M059J (cell line): ENCODE results near the gene SFSWAP. TPM values are rescaled to one million over a fixed set of nuclear protein-coding genes. Genes with fewer than 3 reads are reported as not detected.
"Not testable (repeated sequence)": the region's sequence is repeated elsewhere in the genome, so short reads cannot be mapped to it uniquely, and the experiment has no call there.

ENCODE experiments used
- DNase-seq: peaks from one replicate; pipeline ENCODE4 v3.0.0-alpha.2; 2012; ENCODE audit warnings: low read depth
- total RNA-seq: library from RNA; depleted of rRNA; stranded (reverse); fragments of >200 nt; shearing (Covaris generic); gene quantifications from 2 replicates; pipeline ENCODE4 v1.2.3, GENCODE V29; 2014

The SFSWAP gene
- total RNA-seq, 1 experiment from 2014 or later = 24.1 TPM

DNA sequence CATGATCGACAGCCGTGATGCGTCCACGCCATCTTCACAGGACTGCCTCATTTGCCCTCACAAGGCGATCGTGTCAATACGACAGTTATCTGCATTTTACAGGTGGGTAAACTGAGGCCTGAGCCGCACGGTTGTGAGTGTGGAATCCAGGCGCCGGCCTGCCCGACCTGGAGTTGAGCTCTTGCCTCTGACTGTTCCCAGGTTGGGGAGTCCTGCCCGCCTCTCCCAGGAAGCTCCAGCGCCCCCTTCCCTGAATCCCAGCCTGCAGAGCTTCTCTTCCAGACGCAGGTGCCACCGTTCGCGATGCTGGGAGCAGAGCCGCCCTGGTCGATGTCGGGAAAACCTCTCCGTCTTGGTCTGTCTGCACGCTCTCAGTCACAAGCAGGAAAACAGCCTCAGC, 31.1 kb upstream of the SFSWAP start:
- DNase-seq = not testable (repeated sequence)

- not testable (repeated sequence) for DNase-seq
Observed at GRCh38 chr12:131680392-131681256, 30.3 kb upstream of the SFSWAP start.

GRCh38 chr12:131681257-131681620, 29.7 kb upstream of the SFSWAP start:
- DNase-seq = no peak

DNA sequence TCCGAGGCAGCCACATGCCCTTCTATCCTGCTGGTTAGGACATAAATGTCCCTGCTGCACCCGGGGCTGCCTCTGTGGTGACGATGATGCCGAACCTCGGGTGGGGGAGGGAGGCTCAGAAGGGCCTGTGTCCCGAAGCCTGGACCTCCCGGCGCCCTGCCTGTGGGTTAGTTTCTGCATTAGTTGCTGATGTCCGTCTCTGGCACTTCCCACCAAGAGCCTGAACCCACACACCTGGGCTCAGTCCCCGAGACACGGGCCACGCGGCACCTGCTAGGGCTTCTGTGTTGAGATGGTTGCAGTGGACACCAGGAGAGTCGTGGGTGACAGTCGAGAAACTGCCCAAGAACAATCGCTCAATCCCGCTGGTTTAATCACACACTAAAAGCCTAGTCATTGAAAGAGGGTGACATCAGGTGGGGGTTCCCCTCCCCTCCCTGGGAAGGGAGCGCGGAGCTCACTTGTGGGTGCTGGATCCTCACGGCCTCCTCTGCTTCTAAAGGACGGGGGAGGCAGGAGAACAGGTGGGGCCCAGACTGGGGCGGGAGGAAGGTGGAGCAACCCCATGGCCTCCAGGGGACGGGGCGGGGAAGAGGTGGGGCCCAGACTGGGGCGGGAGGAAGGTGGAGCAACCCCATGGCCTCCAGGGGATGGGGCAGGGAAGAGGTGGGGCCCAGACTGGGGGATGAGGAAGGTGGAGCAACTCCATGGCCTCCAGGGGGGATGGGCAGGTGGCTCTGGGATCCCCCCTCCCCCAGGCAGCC, 29.0 kb upstream of the SFSWAP start:
- not testable (repeated sequence) for DNase-seq

- no peak for DNase-seq
Observed at GRCh38 chr12:131682510-131682895, 28.4 kb upstream of the SFSWAP start.

- DNase-seq = no peak
Observed at GRCh38 chr12:131683266-131684014, 27.4 kb upstream of the SFSWAP start.

DNA sequence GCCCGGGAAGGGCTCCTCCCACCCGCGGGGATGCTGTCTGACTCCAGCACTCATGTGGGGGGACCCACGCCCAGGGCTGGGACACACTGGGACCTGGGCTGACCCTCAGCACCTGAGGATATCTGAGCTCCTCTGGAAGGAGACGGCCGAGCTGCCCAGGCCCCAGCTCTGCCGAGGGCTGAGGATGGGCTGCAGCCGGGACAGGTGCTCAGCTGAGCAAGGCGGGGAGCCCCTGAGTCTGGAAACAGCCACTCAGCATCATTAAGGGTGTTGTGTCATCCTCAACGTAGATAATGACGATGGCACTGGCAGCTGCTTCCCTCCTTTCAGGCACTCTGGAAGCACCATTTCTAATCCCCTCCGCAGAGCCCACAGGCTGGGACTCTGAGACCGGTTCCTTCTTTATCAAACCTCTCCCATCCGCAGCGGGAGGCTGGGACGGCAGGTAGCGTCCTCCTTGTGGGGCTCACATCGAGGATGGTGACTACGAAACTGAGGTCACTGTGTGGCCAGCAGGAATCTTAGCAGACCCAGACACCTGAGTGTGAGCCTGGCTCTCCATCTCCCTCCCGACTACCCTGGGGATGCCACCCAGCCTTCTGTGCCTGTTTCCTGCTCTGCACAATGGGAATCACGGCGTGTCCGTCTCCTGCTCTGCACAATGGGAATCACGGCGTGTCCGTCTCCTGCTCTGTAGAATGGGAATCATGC, 26.7 kb upstream of the SFSWAP start:
- no peak for DNase-seq

- DNase-seq = no peak
Observed at GRCh38 chr12:131687346-131688125, 23.4 kb upstream of the SFSWAP start.

GRCh38 chr12:131688131-131688844, 22.6 kb upstream of the SFSWAP start:
- DNase-seq = no peak

DNA sequence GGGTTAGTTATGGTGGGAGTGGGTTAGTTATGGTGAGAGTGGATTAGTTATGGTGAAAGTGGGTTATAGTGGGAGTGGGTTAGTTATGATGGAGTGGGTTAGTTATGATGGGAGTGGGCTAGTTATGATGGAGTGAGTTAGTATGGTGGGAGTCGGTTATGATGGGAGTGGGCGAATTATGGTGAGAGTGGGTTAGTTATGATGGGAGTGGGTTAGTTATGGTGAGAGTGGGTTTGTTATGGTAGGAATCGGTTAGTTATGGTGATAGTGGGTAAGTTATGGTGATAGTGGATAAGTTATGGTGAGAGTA, 22.1 kb upstream of the SFSWAP start:
- no peak for DNase-seq

DNA sequence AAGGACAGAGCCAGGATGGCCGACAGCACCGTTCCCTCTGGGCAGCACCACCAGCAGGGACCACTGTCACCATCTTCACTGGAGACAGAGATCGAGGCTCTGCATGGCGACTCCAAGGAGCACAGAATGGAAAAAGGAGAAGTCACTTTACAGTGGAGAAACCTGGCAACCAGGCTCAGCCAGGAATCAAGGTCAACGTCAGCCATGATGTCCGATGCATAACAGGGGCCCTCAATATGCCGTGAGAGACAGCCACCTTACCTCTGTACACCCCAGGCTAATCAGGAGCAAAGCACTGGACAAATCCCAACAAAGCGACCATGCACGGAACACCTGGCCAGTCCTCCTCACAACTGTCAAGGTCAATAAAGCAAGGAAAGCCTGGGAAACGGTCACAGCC, 20.6 kb upstream of the SFSWAP start:
- no peak for DNase-seq

GRCh38 chr12:131692431-131692830, 18.5 kb upstream of the SFSWAP start:
- DNase-seq = no peak

DNA sequence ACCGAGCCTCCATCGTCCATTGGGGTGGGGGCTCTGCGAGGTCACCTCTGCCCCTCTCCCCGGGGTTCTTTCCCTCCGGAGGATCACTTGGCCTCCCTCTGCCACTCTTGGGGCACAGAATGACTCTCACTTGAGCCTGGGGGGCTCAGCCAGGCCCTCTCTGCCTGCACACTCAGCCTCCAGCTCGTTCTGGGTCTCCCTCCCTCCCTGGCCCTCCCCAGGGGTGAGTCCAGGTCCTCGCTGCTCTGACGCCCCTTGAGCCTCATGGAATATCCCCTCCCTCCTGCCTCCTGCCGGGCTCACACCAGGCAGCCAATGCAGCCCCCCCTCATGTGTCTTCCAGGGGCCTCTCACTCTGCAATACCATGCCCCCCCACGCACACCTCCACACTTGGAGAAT, 17.7 kb upstream of the SFSWAP start:
- DNase-seq = no peak

DNA sequence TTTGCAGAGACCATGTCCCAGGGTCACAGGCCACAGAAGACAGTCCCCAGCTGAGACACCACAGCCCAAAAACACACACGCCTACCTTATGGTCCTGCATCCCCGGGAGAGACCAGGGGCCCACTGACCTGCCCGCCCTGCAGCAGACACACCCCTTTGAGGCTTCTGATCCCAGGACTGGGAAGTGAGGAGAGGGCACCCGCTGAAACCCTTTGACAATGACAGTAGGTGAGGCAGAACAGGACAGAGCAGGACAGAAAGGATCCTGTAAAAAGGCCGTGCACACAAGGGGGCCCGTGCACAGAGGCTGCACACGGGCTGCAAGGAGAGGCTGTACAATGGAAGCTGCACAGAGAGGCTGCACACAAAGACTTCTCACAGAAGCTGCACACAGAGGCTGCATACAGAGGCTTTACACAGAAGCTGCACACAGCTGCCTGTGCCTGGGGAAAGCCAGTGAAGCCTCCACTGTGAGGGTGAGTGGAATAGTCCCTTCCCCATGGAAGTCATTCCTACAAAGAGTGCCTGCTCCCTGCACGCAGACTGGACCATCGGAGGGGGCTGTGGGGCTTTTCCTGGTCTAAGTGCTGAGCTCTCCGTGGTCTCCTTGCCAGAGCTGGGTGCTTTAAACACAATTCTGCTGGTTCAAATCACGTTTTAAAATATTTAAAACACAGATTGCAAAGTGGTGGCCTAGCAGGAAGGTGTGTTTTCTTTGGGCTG, 16.6 kb upstream of the SFSWAP start:
- DNase-seq = no peak

DNA sequence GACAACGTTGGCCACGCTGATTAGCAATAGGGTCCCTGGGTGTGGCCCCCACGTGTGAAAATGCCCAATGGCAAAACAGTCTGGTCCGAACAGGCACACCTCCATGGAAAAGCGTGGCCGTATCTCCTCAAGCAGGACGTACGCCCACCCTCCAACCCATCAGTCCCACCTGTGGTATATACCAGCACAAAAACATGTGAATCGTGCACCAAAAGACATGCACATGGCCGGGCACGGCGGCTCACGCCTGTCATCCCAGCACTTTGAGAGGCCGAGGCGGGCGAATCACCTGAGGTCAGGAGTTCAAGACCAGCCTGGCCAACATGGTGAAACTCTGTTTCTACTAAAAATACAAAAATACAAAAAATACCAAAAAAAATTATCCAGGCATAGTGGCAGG, 14.9 kb upstream of the SFSWAP start:
- no peak for DNase-seq

DNA sequence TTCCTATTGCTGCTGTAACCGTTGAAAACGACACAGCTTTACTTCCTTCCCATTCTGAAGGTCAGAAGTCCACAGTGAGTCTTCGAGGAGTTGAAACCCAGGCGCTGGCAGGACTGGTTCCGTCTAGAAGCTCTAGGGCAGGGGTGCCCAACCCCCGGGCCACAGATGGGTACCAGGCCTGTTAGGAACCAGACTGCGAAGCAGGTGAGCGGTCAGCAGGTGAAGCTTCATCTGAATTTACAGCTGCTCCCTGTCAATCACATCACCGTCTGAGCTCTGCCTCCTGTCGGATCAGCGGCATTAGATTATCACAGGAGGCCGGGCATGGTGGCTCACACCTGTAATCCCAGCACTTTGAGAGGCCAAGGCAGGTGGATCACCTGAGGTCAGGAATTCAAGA, 12.6 kb upstream of the SFSWAP start:
- no peak for DNase-seq

- no peak for DNase-seq
Observed at GRCh38 chr12:131699434-131699833, 11.5 kb upstream of the SFSWAP start.

DNA sequence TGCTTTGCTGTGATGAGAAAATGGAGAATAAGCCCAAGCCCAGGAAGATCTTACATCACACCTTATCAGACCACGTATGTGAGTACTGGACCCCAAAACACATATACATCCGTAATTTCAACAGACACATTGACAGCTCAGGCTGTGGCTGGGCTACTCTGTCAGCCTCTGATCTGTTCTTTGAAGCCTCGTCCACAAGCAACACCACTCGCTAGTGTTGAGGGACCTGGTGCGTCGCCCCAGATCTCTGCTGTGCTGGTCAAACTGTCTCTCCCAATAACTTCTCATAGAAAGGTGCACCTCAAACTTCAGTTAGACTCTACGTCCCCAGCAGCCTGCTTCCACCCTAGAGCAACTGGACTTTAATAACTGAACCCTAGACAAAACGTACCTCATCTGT, 10.6 kb upstream of the SFSWAP start:
- DNase-seq = no peak

- DNase-seq = no peak
Observed at GRCh38 chr12:131701705-131702572, 9.0 kb upstream of the SFSWAP start.
